Cardiac fibroblast (primary cell): ENCODE measurements around the gene CYP27B1.

ENCODE experiments used
- DNase-seq, 2 donors: peaks; one replicate each; pipeline versions ENCODE4 v3.0.0 to v3.0.0-alpha.2; 2010; ENCODE audit warnings: low read depth in 2 of 2
- H3K4me3 ChIP-seq, 2 donors: replicated peaks in 1 of 2; 1 replicate in 1 of 2; 2 replicates in 1 of 2; pipeline ENCODE4 v1.5.1; 2011; ENCODE audit warnings: low read depth in 2 of 2, low read length in 2 of 2, mild to moderate bottlenecking in 2 of 2, moderate library complexity in 1 of 2
- CTCF ChIP-seq: IDR thresholded peaks from one replicate; pipeline ENCODE4 v1.5.1; 2011; ENCODE audit warnings: low read depth, mild to moderate bottlenecking, low read length, inconsistent platforms

CYP27B1 gene

GRCh38 chr12:57756406-57757341, 10.2 kb downstream of the CYP27B1 start:
- DNase-seq = peak in 1 of 2 donors; percentile 36
- no peak overlapping the region for H3K4me3 ChIP-seq
- peak; percentile 48 for TF ChIP-seq CTCF

- peak overlapping the region; percentile 40 to 49 for H3K4me3 ChIP-seq
- TF ChIP-seq CTCF = no peak
- no peak for DNase-seq
Measured at GRCh38 chr12:57755454-57756372, 11.2 kb downstream of the CYP27B1 start.

GRCh38 chr12:57755194-57755453, 11.8 kb downstream of the CYP27B1 start:
- H3K4me3 ChIP-seq = peak overlapping the region; percentile 38 to 49
- no peak for TF ChIP-seq CTCF
- DNase-seq = no peak

- peak within 1 kb of the TSS; percentile 40 to 49 for H3K4me3 ChIP-seq
- TF ChIP-seq CTCF = no peak
- no peak for DNase-seq
Measured at GRCh38 chr12:57754411-57755193, 12.3 kb downstream of the CYP27B1 start, which contains the start of gene MARCHF9. Gene MARCHF9, plus strand, starts transcription at chr12:57755103. Its CDS starts 426 bp downstream, at chr12:57755529.

GRCh38 chr12:57753756-57754337, 13.0 kb downstream of the CYP27B1 start:
- DNase-seq = no peak
- H3K4me3 ChIP-seq = no peak overlapping the region
- no peak for TF ChIP-seq CTCF

GRCh38 chr12:57752668-57753000, 14.2 kb downstream of the CYP27B1 start:
- TF ChIP-seq CTCF = no peak
- DNase-seq = no peak
- H3K4me3 ChIP-seq = peak overlapping the region in 1 of 2 donors; percentile 43
